NCI-H128 (cell line): ENCODE measurements around the gene PIGR.

ENCODE experiments used
- DNase-seq: peaks from one replicate; lab custom pipeline; 2025; ENCODE audit not compliant: unreplicated experiment; lab: John Stamatoyannopoulos, UW

PIGR gene

DNA sequence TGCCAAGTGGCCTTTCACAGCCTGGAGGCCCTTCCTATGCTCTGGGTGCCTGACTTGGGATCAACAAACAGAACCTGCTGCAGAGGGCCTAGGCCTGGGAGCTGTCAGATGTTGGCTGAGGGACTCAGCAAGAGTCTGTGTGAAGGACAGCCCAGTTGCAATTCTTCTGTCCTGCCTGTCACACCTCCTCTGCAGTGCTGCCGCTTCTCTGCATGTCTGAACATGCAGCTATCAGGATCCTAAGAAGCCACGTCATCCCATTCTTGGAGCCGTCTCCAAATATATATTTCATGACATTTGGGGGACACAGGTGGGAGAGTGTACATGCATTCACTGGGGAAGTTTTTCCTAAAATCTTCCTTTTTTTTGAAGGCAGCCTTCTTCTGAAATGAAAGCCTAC lies 15.4 kb upstream of the PIGR start:
- no peak for DNase-seq

DNA sequence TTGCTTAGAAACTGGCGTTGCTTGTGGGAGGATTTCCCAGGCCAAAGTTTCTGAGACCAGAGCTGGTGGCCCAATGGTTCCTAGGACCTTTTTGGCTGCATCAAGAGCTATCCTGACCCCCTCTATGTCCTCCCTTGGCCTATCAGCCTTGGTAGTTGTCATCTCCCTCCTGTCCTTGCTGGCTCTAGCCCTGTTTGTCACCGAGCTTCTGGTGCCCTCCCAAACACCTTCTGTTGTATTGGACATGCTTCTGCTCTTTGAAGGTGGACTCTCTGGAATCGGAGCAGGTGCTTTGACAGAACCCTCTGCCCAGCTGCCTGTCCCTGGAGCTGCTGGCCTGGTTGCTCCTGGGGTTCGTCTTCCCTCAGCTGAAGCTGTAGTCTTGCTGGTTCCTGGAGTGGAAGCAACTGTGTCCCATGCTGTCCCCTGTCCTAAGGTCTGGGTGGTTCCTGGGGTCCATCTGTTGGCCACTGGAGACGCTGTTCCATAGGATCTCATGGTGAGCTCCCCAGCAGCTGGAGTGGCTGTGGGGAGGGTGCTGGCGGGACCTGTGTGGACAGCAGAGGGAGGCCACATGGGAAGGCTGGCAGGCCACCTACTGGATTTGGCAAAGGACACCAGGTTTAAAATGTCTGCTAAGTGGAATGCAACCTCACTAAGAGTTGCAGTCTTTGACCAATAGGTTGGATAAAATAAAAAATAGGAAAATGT lies 14.6 kb upstream of the PIGR start:
- no peak for DNase-seq

DNA sequence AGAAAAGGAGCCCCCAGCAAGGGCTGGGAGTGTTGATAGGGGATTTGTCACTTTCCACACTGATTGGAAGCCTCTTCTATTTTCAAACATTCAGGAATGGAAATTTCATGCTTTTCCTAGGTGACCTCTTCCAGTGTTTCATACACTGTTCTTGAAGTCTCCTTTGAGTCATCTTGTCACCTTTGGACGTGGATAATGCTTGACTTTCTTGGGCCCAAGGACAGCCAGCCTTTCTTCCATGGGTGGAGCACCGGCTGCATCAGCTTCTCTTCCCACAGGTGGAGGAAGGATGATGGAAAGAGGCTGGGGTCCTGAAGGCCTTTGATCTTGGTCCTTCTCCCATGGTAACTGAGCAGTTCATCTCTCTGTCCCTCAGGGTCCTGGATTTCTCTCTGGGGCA lies 11.9 kb upstream of the PIGR start:
- DNase-seq, result no peak

DNA sequence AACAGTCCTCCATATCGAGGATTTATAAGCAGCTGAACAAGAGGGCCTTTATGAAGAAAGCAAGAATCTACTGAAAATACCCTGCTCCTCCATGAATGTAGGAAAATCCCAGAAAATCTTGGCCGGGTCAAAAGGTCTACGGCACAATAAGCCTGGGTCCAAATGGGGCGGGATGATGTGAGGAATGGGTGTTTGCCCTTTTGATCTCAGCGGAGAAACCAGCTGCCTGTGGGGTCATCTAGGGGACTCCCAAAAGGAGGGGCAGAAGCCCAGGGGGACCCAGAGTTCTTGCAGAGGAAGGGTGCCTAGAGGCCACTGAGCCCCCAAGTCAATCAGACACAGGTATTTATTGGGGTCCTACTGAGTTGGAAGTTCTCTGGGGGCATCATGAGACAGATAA lies 11.4 kb upstream of the PIGR start:
- DNase-seq, result no peak

DNA sequence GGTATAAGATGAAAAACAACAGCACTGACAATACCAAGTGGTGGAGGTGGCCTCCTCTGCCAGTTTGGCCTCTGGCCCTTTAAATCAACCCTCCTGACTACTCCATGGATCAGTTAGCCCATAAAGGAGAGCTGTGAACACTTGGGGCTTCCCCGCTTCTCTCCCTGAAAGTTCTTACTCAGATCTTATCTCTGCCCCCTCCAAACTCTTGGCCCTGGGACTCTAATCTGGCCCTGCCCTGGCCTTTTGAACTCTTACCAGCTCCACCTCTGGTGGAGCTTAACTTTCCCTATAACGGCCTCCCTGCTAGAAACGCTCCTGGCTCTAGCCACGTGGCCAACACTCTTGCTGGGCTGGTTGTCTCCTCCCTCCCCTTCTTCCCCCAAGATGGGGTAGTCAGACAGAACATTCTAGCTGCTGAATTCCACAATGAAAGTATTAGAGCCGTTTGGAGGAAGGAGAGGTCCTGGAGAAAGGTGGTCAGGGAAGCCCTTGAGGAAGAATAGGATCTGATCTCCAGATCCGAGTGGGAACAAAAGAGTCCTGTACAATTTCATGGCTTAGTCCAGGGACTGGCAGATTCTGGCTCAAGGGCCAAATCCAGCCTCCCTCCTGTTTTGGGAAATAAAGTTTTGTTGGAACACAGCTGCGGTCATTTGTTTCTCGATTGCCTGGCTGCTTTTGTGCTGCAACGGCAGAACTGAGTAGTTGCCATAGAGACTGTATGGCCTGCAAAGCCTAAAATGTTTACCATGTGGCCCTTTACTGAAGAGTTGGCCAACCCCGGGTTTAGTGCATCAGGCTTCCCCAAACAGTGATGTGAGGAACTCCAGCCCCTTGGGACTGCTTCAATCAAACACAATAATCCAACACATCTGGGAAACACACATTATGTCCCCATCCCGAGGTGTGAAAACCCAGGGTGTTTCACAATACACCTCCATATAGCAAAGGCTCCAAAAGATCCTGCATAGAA lies 9.5 kb upstream of the PIGR start:
- no peak for DNase-seq

DNA sequence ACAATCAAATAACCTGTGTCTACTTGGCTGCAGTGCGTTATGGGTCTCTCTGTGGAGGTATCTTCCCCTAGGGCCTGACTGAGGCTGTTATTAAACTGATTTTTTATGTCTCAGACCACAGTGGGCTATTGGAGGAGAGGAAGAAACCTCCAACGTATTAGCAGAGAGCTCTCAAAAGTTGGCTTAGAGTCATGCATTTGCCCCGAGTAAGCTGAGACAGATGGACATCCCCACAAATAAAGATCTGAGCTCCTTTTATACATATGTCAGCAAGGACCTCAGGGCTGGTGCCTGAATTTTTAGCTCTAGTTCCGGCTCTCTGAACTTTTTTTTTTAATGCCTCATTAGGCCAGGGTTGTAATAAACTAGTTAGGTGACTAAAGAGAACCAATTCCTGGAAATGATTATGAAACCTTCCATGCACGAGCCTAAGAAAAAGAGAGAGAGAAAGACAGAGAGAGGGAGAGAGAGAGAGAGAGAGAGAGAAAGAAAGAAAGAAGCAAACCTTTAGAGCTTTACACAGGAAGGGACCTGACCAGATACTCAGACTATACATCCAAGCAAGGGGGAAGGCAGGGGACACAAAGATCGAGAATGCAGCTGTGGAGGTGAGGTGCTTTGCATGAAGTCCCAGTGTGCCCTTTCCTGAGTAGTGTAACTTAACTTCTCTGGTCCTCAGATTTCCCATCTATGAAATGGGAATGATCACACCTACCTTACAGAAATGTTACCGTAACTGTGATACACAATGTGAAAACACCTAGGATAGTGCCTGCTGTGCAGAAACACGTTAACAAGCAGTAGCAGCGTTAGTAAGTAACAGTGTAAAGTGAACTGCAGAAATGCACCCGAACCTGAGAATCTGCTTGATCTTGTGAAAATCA lies 8.4 kb upstream of the PIGR start:
- no peak for DNase-seq

DNA sequence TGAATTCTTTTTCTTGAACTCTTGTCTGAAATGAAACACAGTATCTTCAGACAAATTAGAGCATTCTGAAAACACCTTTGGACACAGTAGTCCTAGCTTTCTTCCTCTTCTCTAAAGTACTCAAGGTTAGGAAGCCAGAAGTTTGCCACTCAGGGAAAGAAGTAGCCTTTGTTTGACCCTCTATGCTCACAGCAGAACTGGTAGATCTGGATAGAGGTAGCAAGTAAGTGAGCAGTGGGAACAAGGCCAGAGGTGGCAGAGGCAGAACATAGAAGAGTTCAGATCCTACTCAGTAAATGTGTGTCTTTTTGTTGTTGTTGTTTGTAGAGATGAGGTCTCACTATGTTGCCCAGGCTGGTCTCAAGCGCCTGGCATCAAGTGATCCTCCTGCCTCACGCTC lies 7.4 kb upstream of the PIGR start:
- no peak for DNase-seq

DNA sequence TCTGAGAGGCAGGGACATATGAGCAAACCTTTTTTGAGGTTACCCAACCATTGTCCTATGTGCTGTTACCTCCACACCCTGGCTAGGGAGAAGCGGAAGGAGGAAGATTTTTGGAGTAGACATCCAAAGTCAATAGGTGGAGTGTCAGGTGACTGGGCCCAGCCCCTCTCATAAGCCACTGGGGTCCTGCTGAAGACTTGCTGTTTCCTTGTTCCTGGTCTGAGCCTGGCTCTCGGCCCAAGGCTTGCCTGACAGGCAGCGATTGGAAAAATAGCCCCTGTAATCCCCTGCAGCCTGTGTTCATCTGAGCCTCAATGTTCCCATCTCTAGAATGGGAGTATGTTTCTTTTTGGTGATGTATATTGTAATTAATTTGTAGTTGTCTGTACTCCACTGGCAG lies 6.9 kb upstream of the PIGR start:
- no peak for DNase-seq

DNA sequence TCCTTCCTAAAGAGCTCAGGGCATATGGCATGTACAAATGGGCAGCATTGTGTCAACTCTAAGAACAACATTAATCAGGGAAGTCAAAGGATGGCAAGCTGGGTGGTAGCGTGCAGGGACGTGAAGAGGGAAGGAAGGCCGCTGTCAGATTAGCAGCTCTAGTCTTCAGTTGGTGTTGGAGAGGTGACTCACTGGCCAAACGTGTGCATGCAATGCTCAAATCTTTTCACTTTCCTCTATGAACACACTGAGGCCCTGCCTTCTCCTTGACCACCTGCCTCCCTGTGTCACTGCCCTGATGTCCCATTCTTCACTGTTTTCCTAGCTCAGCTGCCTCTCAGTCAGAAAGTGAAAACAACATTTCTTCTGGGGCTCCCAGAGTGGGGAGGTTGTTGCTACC lies 5.9 kb upstream of the PIGR start:
- no peak for DNase-seq

DNA sequence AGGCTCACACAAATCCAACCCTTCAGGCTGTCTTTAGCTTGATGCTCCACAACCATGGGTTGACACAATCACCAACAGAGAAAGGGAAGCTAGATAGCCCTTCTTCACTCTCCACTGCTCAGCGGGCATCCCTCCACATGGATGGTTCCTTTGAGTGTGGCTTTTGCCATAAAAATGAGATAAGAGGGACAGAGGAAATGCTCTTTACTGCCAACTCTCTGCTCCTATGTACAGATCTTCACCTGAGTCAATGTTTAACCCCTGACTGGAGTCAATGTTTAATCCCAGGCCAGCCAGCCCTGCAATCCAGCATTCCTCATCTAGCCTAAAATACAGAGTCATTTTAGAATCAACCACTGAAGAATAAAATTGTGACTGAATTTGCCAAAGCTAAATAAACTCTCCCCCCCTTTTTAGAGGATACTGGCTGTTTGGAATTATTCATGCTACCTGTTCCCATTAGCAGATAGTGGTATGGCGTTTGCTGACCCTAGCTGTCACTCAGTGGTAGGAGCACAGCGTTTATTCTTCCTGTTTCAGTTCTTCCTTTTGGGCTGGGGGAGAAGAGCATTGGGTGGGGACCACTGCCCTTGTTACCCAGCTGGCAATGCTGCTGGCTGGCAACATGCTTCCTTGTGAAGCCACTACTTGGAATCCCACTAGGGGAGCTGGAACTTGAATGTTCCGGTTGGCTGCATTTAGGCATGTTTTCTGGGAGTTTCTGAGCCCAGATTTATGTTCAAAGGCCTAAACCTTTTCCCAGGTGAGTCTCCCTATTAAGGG lies 5.2 kb upstream of the PIGR start:
- DNase-seq, result no peak

DNA sequence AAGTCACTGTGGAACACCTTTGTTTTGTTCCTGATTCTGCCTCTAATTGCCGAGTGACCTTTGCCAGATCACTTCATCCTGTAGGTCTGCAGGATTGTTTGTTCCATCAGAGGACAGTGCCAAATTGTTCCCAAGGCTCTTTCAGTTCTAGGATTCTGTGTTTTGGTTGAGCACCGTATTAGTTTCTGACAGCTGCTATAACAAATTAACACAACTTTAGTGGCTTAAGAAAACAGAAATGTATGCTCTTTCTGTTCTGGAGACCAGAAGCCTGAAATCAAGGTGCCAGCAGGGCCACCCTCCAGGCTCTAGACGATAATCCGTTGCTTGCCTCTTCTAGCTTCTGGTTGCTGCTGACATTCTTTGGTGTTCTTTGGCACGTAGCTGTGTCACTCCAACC lies 3.4 kb upstream of the PIGR start:
- no peak for DNase-seq

DNA sequence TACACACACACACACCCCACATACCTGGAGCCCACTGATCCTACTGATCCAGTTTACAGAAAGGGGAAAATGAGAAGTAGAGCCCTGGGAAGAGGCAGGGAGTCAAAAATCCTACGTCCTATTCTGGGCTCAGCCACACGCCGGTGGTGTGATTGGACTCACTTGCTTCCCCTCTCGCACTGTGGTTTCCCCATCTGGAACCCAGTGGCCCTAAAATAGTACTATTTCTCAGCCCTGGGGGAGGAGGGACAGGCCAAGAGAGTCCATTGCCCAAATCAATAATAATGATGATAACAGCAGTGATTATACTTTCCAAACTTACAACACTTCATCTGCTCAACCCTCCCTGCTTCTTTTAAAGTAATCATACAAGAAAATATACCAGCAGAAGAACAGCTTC lies 2.9 kb upstream of the PIGR start:
- no peak for DNase-seq

DNA sequence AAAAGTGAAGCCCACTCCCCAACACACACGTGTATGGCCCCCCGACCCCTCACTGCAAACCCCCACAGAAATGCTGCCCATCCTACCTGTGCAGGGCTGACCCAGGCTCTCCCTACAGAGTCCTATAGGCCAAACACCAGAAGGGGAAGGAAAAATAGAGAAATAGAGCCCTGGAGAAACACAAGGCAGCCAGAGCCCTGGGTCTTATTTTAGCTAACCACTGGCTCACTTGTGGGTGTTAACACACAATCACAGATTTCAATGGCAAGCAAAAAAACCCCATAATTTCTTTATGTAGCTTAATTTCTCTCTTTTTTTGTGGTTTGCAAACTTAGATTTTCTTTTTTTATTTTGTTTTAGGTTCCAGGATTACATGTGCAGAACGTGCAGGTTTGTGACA lies 989 bp upstream of the PIGR start:
- no peak for DNase-seq

DNA sequence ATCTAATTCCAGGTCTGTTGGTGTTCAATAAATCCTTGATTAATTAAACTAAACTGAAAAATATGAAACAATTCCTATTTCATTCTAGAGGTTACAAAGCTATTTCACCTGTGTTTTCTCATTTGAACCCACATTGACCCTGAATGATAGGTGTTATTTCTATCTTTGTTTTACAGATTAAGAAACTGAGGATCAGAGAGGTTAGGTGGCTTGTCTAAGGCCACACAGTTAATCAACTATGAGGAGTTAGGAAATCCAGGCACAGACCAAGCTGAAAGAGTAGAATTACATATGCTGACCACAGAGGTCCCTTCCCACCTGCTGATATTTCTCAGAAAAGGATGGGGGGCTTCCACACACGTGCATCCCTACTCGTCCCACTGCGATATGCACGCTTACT lies 487 bp downstream of the PIGR start:
- DNase-seq, result no peak

DNA sequence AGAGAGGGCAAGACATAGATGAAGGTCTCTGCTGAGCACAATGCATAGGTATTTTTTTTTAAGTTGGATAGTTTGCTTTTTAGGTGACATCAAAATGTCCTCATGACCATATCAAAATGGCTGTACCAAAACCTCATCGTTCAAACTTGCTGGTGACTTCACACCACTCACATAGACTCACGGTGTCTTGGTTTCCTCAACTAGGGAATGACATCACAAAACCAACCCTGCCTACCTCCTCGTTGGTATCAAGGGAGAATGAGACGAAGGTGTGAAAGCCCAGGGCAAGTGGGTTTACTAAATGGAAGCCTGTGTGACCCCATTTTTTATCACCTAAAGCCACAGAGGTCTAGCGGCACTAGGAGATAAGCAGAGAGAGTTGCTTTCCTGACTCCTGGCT lies 1.6 kb downstream of the PIGR start:
- no peak for DNase-seq

DNA sequence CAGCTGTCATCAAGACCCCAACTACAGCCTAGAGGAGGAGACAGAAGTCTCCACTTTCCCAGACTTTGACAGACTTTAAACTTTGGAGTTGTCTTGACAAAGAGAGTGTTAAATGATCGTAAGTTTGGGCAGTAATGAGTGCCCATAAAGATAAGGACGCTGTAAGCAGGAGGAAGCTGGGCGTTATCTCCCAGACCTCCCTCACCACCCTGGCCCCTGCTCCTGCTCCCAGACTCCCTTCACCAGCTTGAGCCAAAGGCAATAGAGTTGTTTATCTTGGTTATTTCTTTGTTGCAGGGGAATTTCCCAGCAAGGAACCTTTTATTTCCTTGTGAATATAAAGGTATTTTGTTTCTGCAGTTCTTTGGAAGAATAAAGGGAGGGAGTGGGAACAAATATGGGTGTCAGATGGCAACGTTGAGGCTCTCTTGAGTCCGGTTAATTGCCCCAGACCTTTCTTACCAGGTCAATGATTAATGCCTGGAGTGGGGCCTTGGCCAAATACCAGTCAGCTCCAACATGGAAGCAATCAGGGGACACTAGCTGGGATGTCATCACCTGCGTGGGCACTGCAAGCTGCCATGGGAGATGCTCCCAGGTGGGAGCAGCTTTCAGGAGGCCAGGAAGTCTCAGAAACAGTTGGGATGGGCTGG lies 4.4 kb downstream of the PIGR start:
- no peak for DNase-seq

DNA sequence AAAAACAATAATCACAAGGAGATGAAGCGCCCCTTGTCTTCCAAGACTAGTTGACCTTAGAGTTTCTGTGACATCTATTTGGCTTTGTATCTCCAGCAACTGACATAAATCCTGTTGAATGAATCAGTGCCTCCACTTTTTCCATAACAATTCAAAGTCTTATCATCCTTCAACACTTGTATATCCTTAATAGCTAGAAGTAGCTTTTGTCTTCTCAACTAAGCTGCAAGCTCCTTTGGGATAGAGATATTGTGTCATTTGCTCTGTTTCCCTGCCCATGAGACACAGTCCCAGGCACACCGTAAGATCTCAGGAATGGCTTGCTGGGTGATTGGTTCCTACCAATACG lies 5.7 kb downstream of the PIGR start:
- no peak for DNase-seq

DNA sequence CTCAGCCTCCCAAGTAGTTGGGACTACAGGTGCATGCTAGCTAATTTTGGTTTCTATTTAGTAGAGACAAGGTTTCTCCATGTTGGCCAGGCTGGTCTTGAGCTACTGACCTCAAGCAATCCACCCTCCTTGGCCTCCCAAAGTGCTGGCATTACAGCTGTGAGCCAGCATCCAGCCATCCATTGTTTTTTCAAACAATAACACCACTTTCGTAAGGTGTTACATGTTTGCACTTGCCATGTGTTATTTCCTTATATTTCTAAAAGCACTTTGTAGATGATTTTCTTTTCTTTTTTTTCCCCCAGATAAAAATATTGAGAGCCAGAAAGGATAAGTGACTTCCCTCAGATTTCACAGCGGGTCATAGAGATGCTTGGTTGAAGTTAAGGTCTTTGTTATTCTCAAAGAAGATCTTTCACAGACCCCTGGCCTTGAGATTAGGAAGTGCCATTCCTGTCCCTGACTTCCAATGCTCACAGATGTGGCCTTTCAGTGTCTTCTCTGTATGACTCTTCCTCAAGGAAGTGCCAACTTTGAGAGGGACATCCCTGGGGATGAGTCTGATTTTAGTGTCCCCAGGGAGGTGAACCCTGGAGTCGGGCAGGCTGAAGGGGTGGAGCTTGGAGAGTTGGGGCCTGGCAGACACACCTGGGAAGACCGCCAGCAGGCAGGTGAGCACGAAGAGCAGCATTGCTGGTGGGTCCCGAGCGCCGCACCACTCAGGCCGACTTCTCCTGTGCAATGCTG lies 6.3 kb downstream of the PIGR start:
- DNase-seq, result no peak

DNA sequence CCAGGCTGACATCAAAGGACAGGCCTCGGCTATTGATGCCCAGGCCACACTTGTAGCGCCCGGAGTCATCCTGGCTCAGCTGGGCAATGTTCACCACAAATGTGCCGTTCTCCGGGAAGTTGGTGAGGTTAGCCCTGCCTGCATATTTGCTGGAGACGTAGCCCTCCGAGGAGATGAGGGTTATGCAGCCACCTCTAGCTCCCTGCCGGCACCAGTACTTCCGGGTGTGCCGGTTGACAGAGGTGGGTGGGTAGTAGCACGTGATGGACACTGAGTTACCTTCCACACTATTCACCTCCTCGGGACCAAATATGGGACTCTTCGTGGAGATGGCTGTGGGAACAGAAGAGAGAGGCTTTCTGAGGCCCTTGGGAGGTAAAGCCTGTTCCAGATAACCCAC lies 7.1 kb downstream of the PIGR start:
- no peak for DNase-seq

DNA sequence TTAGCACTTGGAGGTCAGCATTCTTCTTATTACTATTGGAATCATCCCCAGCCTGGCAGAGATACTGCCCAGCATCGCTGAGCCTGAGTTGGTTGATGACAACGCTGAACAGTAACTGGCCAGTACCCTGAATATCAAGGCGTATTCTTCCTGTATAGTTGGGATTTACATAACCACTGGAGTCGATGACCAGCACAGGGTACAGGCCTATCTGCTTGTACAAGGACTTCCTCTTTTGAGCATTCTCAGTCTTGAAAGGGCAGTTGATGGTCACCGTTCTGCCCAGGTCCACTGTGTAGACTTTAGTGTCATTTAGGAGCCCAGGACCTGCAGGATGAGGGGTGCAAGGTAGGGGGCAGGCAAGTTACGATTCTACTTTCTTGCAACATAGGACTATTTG lies 8.8 kb downstream of the PIGR start:
- no peak for DNase-seq
